K562 (cell line): Measurements from ENCODE around the gene AMBP. TPM values are rescaled to one million over a fixed set of nuclear protein-coding genes. Genes with fewer than 3 reads are reported as not detected.
"Not testable (repeated sequence)": the region's sequence is repeated elsewhere in the genome, so short reads cannot be mapped to it uniquely, and the experiment has no call there.

ENCODE experiments used
- ATAC-seq: fragments of 200-7000 bp; cut with Tn5 transposase; 3 replicates; pipeline ENCODE4 v1.9.1; 2020; ENCODE audit warnings: moderate library complexity
- BruUV-seq: library from RNA; stranded (reverse); fragments of 400-500 nt; replicated peaks from 2 replicates; lab custom pipeline; 2021; lab: Mats Ljungman, UMichigan
- CTCF ChIA-PET: fragments of 300-600 bp; formaldehyde crosslinking; extraction: SDS; loops from one replicate; lab custom pipeline; 2021; ENCODE audit warnings: low intra/inter-chr PET ratio; lab: Yijun Ruan, JAX
- POLR2A ChIA-PET: fragments of 300-600, 350-650 bp; sonication (Branson Sonifier 250); formaldehyde crosslinking; extraction: SDS; loops from one replicate; lab custom pipeline; 2021; ENCODE audit warnings: antibody characterized with exemption, inconsistent platforms; lab: Yijun Ruan, JAX
- DNase-seq, 4 experiments: peaks; one replicate each; pipeline versions ENCODE4 v3.0.0 to v3.0.0-alpha.2; 2011 to 2018; ENCODE audit warnings: low spot score in 3 of 4, mixed read lengths in 3 of 4; ENCODE audit errors: extremely low read depth in 1 of 4
- FAIRE-seq: peaks from 2 replicates; lab custom pipeline; 2011; peaks lifted over from hg19 to GRCh38; lab: Jason Lieb, UNC
- H2AFZ ChIP-seq: 2 replicates; pipeline ENCODE4 v1.6.0; 2011; ENCODE audit warnings: low read depth, low read length, control low read depth, inconsistent platforms
- H3K27ac ChIP-seq: fragments of 200-600 bp; 3 replicates; pipeline ENCODE4 v1.8.0; 2011; ENCODE audit warnings: low read depth, mild to moderate bottlenecking, control low read depth, inconsistent platforms, low read length, moderate library complexity, mixed read lengths; ENCODE audit errors: extremely low read depth
- H3K27me3 ChIP-seq, 2 experiments: fragments of 300-600 bp in 1 of 2; 2 replicates in 1 of 2; 3 replicates in 1 of 2; pipeline versions ENCODE4 v1.6.0 to v1.8.0; 2011; ENCODE audit warnings: inconsistent platforms in 2 of 2, low read length in 2 of 2, mild to moderate bottlenecking in 1 of 2, mixed read lengths in 1 of 2, moderate library complexity in 1 of 2; ENCODE audit not compliant: control insufficient read depth in 2 of 2, insufficient read depth in 2 of 2
- H3K36me3 ChIP-seq: fragments of 300-600 bp; 3 replicates; pipeline ENCODE4 v1.8.0; 2011; ENCODE audit warnings: mild to moderate bottlenecking, low read length, inconsistent platforms; ENCODE audit not compliant: control insufficient read depth, insufficient read depth
- H3K4me1 ChIP-seq, 2 experiments: fragments of 200-600 bp in 1 of 2; replicated peaks in 1 of 2; 2 replicates in 1 of 2; 3 replicates in 1 of 2; pipeline versions ENCODE4 v1.5.1 to v1.8.0; 2011; ENCODE audit warnings: inconsistent platforms in 2 of 2, low read length in 2 of 2, mild to moderate bottlenecking in 1 of 2, mixed read lengths in 1 of 2, moderate library complexity in 1 of 2; ENCODE audit not compliant: control insufficient read depth in 2 of 2, insufficient read depth in 2 of 2
- H3K4me2 ChIP-seq: 2 replicates; pipeline ENCODE4 v1.6.1; 2011; ENCODE audit warnings: low read length, control low read depth, inconsistent platforms, mixed read lengths; ENCODE audit not compliant: insufficient read depth
- H3K4me3 ChIP-seq: fragments of 200-600 bp; sonication (generic), shearing (Covaris generic); 2 replicates; pipeline ENCODE4 v1.5.1; 2016; ENCODE audit warnings: control low read depth, inconsistent platforms
- H3K79me2 ChIP-seq: fragments of 200-600 bp; 3 replicates; pipeline ENCODE4 v1.8.0; 2011; ENCODE audit warnings: low read length, inconsistent platforms; ENCODE audit not compliant: control insufficient read depth, insufficient read depth
- H3K9ac ChIP-seq, 2 experiments: 2 replicates each; pipeline versions ENCODE4 v1.6.0 to v1.6.1; 2011; ENCODE audit warnings: low read depth in 2 of 2, low read length in 2 of 2, control low read depth in 1 of 2, inconsistent platforms in 1 of 2, mild to moderate bottlenecking in 1 of 2, mixed read lengths in 1 of 2; ENCODE audit not compliant: insufficient read depth in 1 of 2
- H3K9me1 ChIP-seq: one replicate; pipeline ENCODE4 v1.6.0; 2011; ENCODE audit warnings: inconsistent platforms, mild to moderate bottlenecking, low read length, moderate library complexity; ENCODE audit not compliant: control insufficient read depth, insufficient read depth
- H3K9me3 ChIP-seq: replicated peaks from 2 replicates; pipeline ENCODE4 v1.5.1; 2011; ENCODE audit warnings: low read depth, low read length, inconsistent platforms; ENCODE audit not compliant: control insufficient read depth, insufficient read depth
- H4K20me1 ChIP-seq: replicated peaks from 2 replicates; pipeline ENCODE4 v1.6.1; 2011; ENCODE audit warnings: low read length, inconsistent platforms, mixed read lengths; ENCODE audit not compliant: control insufficient read depth, insufficient read depth
- BDP1 ChIP-seq: IDR thresholded peaks from 3 replicates; pipeline ENCODE4 v1.6.1; 2011; ENCODE audit not compliant: insufficient read length, insufficient read depth
- CEBPG ChIP-seq, 3 experiments: fragments of 200-800 bp in 1 of 3; sonication (Bioruptor generic) in 1 of 3; sonication (generic) in 1 of 3; formaldehyde crosslinking in 1 of 3; IDR thresholded peaks in 2 of 3; conservative IDR thresholded peaks in 1 of 3; 2 replicates each; pipeline versions ENCODE4 v1.6.1 to v1.8.0; 2016 to 2022; ENCODE audit warnings: missing compliant biosample characterization in 2 of 3, missing genetic modification characterization in 2 of 3, mild to moderate bottlenecking in 1 of 3, missing genetic modification reagents in 1 of 3
- SIN3A ChIP-seq, 2 experiments: fragments of 150-350 bp in 1 of 2; IDR thresholded peaks; 2 replicates each; pipeline ENCODE4 v1.6.1; 2011 to 2016; ENCODE audit warnings: borderline replicate concordance in 2 of 2, low read depth in 2 of 2, low read length in 2 of 2, mild to moderate bottlenecking in 2 of 2, moderate library complexity in 2 of 2; ENCODE audit not compliant: control insufficient read depth in 1 of 2
- THRB ChIP-seq: fragments of 450-650 bp; formaldehyde crosslinking; conservative IDR thresholded peaks from 2 replicates; pipeline ENCODE4 v1.4.0; 2022; ENCODE audit warnings: mild to moderate bottlenecking, missing genetic modification characterization
- ZNF655 ChIP-seq: fragments of 250-450 bp; sonication (Bioruptor Pico); IDR thresholded peaks from 2 replicates; pipeline ENCODE4 v1.5.0; 2021
- in situ Hi-C: fragments of 300-500 bp; cut with MboI; formaldehyde crosslinking; loops from 4 replicates; pipeline ENCODE4 v1.15.0; 2018; ENCODE audit warnings: inconsistent platforms, mixed read lengths
- intact Hi-C: fragments of 100-400 bp; cut with micrococcal nuclease; formaldehyde crosslinking; loops from 2 replicates; pipeline ENCODE4 v1.14.2; 2022
- polyA plus RNA-seq, 8 experiments: library from polyadenylated mRNA; depleted of rRNA in 4 of 8; stranded (reverse) in 5 of 8; unstranded in 3 of 8; fragments of >200 nt; fragmentation: Nextera tagmentation in 2 of 8; fragmentation: Illumina TruSeq in 1 of 8; extraction: Ambion mirVana in 2 of 8; extraction: Trizol in 1 of 8; gene quantifications; 2 replicates each; pipeline versions ENCODE4 v1.2.1 to v1.2.3, GENCODE V29; 2011 to 2014; ENCODE audit warnings: inconsistent platforms in 1 of 8, missing spikeins in 1 of 8
- total RNA-seq, 7 experiments: library from RNA; depleted of rRNA in 6 of 7; stranded (reverse); fragments of >200 nt in 6 of 7; fragmentation: Illumina TruSeq in 2 of 7; extraction: Trizol in 2 of 7; gene quantifications; 2 replicates each; pipeline versions ENCODE4 v1.2.1 to v1.2.3, GENCODE V29; 2011 to 2021; ENCODE audit warnings: low replicate concordance in 1 of 7
- TF ChIP-seq, protein P1 (sequence below): sonication (generic); formaldehyde crosslinking; IDR thresholded peaks from 2 replicates; pipeline ENCODE4 v1.8.0; 2022; ENCODE audit warnings: missing genetic modification reagents, mild to moderate bottlenecking, moderate library complexity, borderline replicate concordance

The AMBP gene
- total and polyA plus RNA-seq, 9 of the 15 experiments (the other 6 are each of a cell fraction or from before 2014, with no cell fraction given) = 1.3 TPM; not detected in 8

DNA sequence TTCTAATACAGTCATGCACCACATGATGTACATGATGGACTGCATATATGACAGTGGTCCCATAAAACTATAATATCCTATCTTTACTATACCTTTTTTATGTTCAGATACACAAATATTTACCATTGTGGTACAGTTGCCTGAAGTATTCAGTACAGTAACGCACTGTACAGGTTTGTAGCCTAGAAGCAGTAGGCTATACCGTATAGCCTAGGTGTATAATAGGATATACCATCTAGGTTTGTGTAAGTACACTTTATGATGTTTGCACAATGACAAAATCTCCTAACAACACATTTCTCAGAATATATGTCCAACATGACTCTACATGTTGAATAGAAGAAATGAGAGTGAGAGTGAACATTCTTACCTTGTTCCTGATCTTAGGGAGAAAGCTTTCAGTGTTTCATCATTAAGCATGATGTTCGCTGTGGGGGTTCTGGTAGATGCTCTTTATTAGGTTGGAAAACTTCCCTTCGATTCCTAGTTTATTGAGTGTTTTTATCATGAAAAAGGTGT, 31.8 kb downstream of the AMBP start (continued):
- TF ChIP-seq CEBPG (CRISPR knock-in tag; IDR thresholded peaks at IDR 0.05) (no peak), CEBPG (tag; conservative IDR thresholded peaks at IDR 0.05 in 1 of 2, IDR thresholded peaks at IDR 0.05 in 1 of 2) (no peak), BDP1 (no peak), THRB (CRISPR knock-in tag) (no peak), SIN3A (IDR thresholded peaks at IDR 0.05; ENCODE audit: borderline replicate concordance in 2 of 2, control insufficient read depth in 1 of 2, low read depth in 2 of 2, low read length in 2 of 2) (no peak), ZNF655 (no peak)
- TF ChIP-seq, protein P1, sequence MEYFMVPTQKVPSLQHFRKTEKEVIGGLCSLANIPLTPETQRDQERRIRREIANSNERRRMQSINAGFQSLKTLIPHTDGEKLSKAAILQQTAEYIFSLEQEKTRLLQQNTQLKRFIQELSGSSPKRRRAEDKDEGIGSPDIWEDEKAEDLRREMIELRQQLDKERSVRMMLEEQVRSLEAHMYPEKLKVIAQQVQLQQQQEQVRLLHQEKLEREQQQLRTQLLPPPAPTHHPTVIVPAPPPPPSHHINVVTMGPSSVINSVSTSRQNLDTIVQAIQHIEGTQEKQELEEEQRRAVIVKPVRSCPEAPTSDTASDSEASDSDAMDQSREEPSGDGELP (CRISPR knock-in tag) = no peak

GRCh38 chr9:114043660-114044059, 34.4 kb downstream of the AMBP start:
- H3K27ac ChIP-seq, H3K9me3 ChIP-seq, H3K9ac ChIP-seq, FAIRE-seq, H3K4me1 ChIP-seq, ATAC-seq, H3K27me3 ChIP-seq, H3K36me3 ChIP-seq, H3K4me3 ChIP-seq, H4K20me1 ChIP-seq, BruUV-seq, in situ Hi-C loops, DNase-seq, H3K79me2 ChIP-seq, CTCF ChIA-PET, intact Hi-C loops, H3K9me1 ChIP-seq, H2AFZ ChIP-seq, H3K4me2 ChIP-seq: not testable (repeated sequence)
- POLR2A ChIA-PET = interaction anchor here (0.6 kb wide), 2 partner anchors 165 to 231 kb away, joined by 3 read pairs; no protein-coding TSS in a partner anchor
